Keratinocyte (primary cell): ENCODE results near the gene SLC22A31. TPM values are rescaled to one million over a fixed set of nuclear protein-coding genes. Genes with fewer than 3 reads are reported as not detected.
A peak's percentile ranks its signal among the peaks of the same experiment; 100 is the strongest.

Source experiments
- DNase-seq: peaks from one replicate; pipeline ENCODE4 v3.0.0-alpha.2; 2011; ENCODE audit warnings: low read depth, missing footprints, low spot score
- FAIRE-seq: peaks from 2 replicates; lab custom pipeline; 2011; peaks lifted over from hg19 to GRCh38; lab: Jason Lieb, UNC
- H2AFZ ChIP-seq: 2 replicates; pipeline ENCODE4 v1.6.0; 2012; ENCODE audit warnings: low read length, control low read depth, inconsistent platforms; ENCODE audit not compliant: control insufficient read depth
- H3K27ac ChIP-seq: 2 replicates; pipeline ENCODE4 v1.5.1; 2011; ENCODE audit warnings: low read length; ENCODE audit not compliant: control insufficient read depth, insufficient read depth
- H3K27me3 ChIP-seq: 3 replicates; pipeline ENCODE4 v1.6.0; 2011; ENCODE audit warnings: low read length; ENCODE audit not compliant: control insufficient read depth, insufficient read depth; ENCODE audit errors: extremely low read depth
- H3K36me3 ChIP-seq, 2 experiments: 2 replicates in 1 of 2; 3 replicates in 1 of 2; pipeline ENCODE4 v1.5.1; 2011; ENCODE audit warnings: low read length in 2 of 2, mild to moderate bottlenecking in 1 of 2; ENCODE audit not compliant: control insufficient read depth in 2 of 2, insufficient read depth in 2 of 2; ENCODE audit errors: extremely low read depth in 1 of 2
- H3K4me1 ChIP-seq: 3 replicates; pipeline ENCODE4 v1.5.1; 2011; ENCODE audit warnings: low read length; ENCODE audit not compliant: control insufficient read depth, insufficient read depth; ENCODE audit errors: extremely low read depth
- H3K4me2 ChIP-seq: 3 replicates; pipeline ENCODE4 v1.6.0; 2011; ENCODE audit warnings: low read depth, low read length; ENCODE audit not compliant: control insufficient read depth, insufficient read depth; ENCODE audit errors: extremely low read depth
- H3K4me3 ChIP-seq, 3 experiments: fragments of 200-600 bp in 1 of 3; sonication (generic) in 1 of 3; 2 replicates in 2 of 3; 3 replicates in 1 of 3; pipeline ENCODE4 v1.5.1; 2011 to 2016; ENCODE audit warnings: low read length in 3 of 3, mild to moderate bottlenecking in 3 of 3, control low read depth in 2 of 3, inconsistent platforms in 1 of 3, low read depth in 1 of 3, mixed read lengths in 1 of 3, mixed run types in 1 of 3, moderate library complexity in 1 of 3; ENCODE audit not compliant: control insufficient read depth in 2 of 3, insufficient read depth in 2 of 3; ENCODE audit errors: extremely low read depth in 1 of 3
- H3K79me2 ChIP-seq: 2 replicates; pipeline ENCODE4 v1.6.0; 2012; ENCODE audit warnings: low read length; ENCODE audit not compliant: control insufficient read depth, insufficient read depth
- H3K9ac ChIP-seq: 3 replicates; pipeline ENCODE4 v1.6.0; 2011; ENCODE audit warnings: low read length; ENCODE audit not compliant: control insufficient read depth, insufficient read depth; ENCODE audit errors: extremely low read depth
- H3K9me1 ChIP-seq: 3 replicates; pipeline ENCODE4 v1.6.0; 2011; ENCODE audit warnings: low read length; ENCODE audit not compliant: control insufficient read depth, insufficient read depth; ENCODE audit errors: extremely low read depth
- H3K9me3 ChIP-seq: 2 replicates; pipeline ENCODE4 v1.5.1; 2012; ENCODE audit warnings: low read depth, low read length; ENCODE audit not compliant: control insufficient read depth
- H4K20me1 ChIP-seq: 3 replicates; pipeline ENCODE4 v1.6.0; 2011; ENCODE audit warnings: low read length; ENCODE audit not compliant: control insufficient read depth, insufficient read depth; ENCODE audit errors: extremely low read depth
- EZH2 ChIP-seq: IDR thresholded peaks from one replicate; pipeline ENCODE4 v1.6.1; 2012; ENCODE audit warnings: inconsistent platforms, mild to moderate bottlenecking, low read length, moderate library complexity
- dilution Hi-C: fragments of 300-500 bp; cut with MboI; formaldehyde crosslinking; loops from one replicate; pipeline ENCODE4 v1.7.0; 2020; ENCODE audit warnings: low sequenced_read_pairs; ENCODE audit not compliant: extremely low pct_ligation_motif_present
- polyA plus RNA-seq, 5 experiments: library from polyadenylated mRNA; depleted of rRNA in 3 of 5; stranded (reverse) in 3 of 5; stranded (forward) in 1 of 5; unstranded in 1 of 5; fragments of >200 nt; gene quantifications; 1 replicate in 1 of 5; 2 replicates in 3 of 5; 3 replicates in 1 of 5; pipeline versions ENCODE4 v1.2.1 to v1.2.3, GENCODE V29; 2011 to 2012; ENCODE audit warnings: missing spikeins in 2 of 5, low read depth in 1 of 5, low replicate concordance in 1 of 5
- TF ChIP-seq, protein P1 (sequence below), 3 experiments: IDR thresholded peaks in 1 of 3; conservative IDR thresholded peaks in 1 of 3; optimal IDR thresholded peaks in 1 of 3; 2 replicates in 2 of 3; 3 replicates in 1 of 3; pipeline versions ENCODE3 to v1.5.1; 2011; ENCODE audit warnings: low read length in 3 of 3, mild to moderate bottlenecking in 3 of 3, moderate library complexity in 2 of 3, control low read depth in 1 of 3, inconsistent platforms in 1 of 3; ENCODE audit not compliant: insufficient read depth in 2 of 3; ENCODE audit errors: extremely low read depth in 1 of 3

SLC22A31 gene
- polyA plus RNA-seq, 1 donor (not counting 4 experiments of a cell fraction or from before 2014, with no cell fraction given): not detected

DNA sequence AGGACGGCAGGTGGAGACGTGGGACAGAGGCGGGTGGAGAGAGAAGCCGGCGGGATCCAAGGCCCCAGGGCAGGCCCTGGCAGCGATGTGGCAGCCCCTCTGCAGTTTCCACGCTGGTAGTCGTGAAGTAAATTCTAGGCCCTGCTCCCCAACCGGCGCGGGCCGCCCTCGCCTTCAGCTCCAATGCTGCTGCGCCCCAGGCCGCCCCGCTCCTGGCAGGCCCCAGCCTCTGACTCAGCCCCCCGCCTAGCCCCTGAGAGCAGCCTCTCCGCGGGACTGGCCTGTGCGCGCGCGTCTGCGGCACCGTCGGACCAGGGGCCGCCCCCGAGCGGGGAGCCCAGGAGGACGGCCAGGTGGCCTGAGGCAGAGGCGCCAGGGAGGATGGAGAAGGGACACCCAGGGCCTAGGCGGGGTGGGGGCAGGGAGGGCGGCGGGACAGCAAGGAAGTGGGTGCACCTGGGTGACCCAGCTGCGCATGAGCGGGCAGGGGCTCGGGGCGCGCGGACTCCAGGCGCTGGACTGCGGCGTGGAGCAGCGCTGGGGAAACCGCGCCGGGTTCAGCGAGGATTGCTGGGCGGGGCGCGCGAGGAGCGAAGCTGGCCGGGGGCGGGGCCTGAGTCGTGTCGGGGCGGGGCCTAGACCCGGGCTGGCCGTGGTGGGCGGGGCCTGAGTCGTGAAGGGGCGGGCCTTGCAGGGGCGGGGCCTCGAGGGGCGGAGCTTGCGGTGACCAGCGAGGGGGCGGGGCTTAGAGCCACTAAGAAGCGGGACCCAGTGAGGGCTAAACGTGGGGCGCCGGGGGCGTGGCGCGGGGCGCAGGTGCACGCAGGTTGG is 46.8 kb upstream of the SLC22A31 start:
- dilution Hi-C loops: no loop called here
- Histone ChIP-seq H3K4me3 (peak overlapping the region; percentile 43 to 63 (median 47)), H3K27ac (no peak overlapping the region), H3K9me1 (no peaks in the 10 kb centered on the region), H3K36me3 (no peaks in the 10 kb centered on the region), H3K9me3 (no peaks in the 10 kb centered on the region), H2AFZ (peak overlapping the region; percentile 68), H3K4me2 (peak overlapping the region; percentile 74), H4K20me1 (no peaks in the 10 kb centered on the region), H3K4me1 (no peaks in the 10 kb centered on the region), H3K9ac (peak overlapping the region; percentile 50), H3K79me2 (no peaks in the 10 kb centered on the region), H3K27me3 (no peaks in the 10 kb centered on the region)
- FAIRE-seq (no peak), DNase-seq (peak; percentile 59)
- TF ChIP-seq, protein P1, sequence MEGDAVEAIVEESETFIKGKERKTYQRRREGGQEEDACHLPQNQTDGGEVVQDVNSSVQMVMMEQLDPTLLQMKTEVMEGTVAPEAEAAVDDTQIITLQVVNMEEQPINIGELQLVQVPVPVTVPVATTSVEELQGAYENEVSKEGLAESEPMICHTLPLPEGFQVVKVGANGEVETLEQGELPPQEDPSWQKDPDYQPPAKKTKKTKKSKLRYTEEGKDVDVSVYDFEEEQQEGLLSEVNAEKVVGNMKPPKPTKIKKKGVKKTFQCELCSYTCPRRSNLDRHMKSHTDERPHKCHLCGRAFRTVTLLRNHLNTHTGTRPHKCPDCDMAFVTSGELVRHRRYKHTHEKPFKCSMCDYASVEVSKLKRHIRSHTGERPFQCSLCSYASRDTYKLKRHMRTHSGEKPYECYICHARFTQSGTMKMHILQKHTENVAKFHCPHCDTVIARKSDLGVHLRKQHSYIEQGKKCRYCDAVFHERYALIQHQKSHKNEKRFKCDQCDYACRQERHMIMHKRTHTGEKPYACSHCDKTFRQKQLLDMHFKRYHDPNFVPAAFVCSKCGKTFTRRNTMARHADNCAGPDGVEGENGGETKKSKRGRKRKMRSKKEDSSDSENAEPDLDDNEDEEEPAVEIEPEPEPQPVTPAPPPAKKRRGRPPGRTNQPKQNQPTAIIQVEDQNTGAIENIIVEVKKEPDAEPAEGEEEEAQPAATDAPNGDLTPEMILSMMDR (optimal IDR thresholded peaks at IDR 0.05 in 1 of 3, IDR thresholded peaks at IDR 0.05 in 1 of 3, conservative IDR thresholded peaks at IDR 0.05 in 1 of 3; ENCODE audit: extremely low read depth in 1 of 3, insufficient read depth in 2 of 3, low read length in 3 of 3): no peak
- TF ChIP-seq EZH2: no peak

DNA sequence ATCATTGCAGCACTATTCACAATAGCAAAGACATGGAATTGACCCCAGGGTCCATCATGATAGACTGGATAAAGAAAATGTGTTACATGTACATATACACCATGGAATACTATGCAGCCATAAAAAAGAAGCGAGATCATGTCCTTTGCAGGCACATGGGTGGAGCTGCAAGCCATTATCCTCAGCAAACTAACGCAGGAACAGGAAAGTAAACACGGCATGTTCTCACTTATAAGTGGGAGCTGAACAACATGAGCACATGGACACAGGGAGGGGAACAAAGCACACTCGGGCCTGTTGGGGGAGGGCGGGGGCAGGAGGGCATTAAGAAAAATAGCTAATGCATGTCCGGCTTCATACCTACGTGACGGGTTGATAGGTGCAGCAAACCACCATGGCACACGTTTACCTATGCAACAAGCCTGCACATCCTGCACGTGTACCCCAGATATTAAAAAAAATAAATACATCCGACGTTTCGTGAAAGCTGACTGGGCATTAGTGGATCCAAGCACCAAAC is 46.1 kb upstream of the SLC22A31 start:
- FAIRE-seq (no peak), DNase-seq (no peak)
- H3K27me3 ChIP-seq: no peaks in the 10 kb centered on the region
- H4K20me1 ChIP-seq: no peaks in the 10 kb centered on the region
- TF ChIP-seq, protein P1 (optimal IDR thresholded peaks at IDR 0.05 in 1 of 3, IDR thresholded peaks at IDR 0.05 in 1 of 3, conservative IDR thresholded peaks at IDR 0.05 in 1 of 3; ENCODE audit: extremely low read depth in 1 of 3, insufficient read depth in 2 of 3, low read length in 3 of 3): no peak
- no peak for TF ChIP-seq EZH2
- H3K4me1 ChIP-seq: no peaks in the 10 kb centered on the region
- peak overlapping the region; percentile 74 for H3K4me2 ChIP-seq
- no peak overlapping the region for H3K27ac ChIP-seq
- H3K9ac ChIP-seq: peak overlapping the region; percentile 50
- peak overlapping the region; percentile 43 to 63 (median 47) for H3K4me3 ChIP-seq
- H3K9me3 ChIP-seq: no peaks in the 10 kb centered on the region
- dilution Hi-C loops: no loop called here
- peaks cover 4% of the 10 kb centered on the region for H3K79me2 ChIP-seq
- H2AFZ ChIP-seq: peak overlapping the region; percentile 68
- no peaks in the 10 kb centered on the region for H3K9me1 ChIP-seq
- H3K36me3 ChIP-seq: no peaks in the 10 kb centered on the region
